DOHH2 (cell line): ENCODE results near the gene SETD3.

Experiments used
- CTCF ChIP-seq: fragments of 200-600 bp; sonication (generic); IDR thresholded peaks from one replicate; pipeline ENCODE4 v1.5.1; 2014; ENCODE audit warnings: antibody characterized with exemption, mild to moderate bottlenecking, low read depth, low read length; ENCODE audit not compliant: poor library complexity, severe bottlenecking
- EZH2phosphoT487 ChIP-seq: fragments of 200-600 bp; sonication (generic); IDR thresholded peaks from 2 replicates; pipeline ENCODE4 v1.6.1; 2017; ENCODE audit warnings: borderline replicate concordance, mild to moderate bottlenecking, antibody characterized with exemption, low read length, moderate library complexity, mixed read lengths

- no peak for TF ChIP-seq CTCF
- no peak for TF ChIP-seq EZH2phosphoT487
Measured at GRCh38 chr14:99472937-99473336, 7.7 kb downstream of the SETD3 start.
